Measurements from ENCODE around the gene FGF7. TPM values are rescaled to one million over a fixed set of nuclear protein-coding genes. Genes with fewer than 3 reads are reported as not detected.
"Not testable (repeated sequence)": the region's sequence is repeated elsewhere in the genome, so short reads cannot be mapped to it uniquely, and the experiment has no call there.

The FGF7 gene
- total RNA-seq, 1 experiment from 2014 or later = not detected

GRCh38 chr15:49468481-49468839 is 45.4 kb downstream of the FGF7 start:
- H3K36me3 ChIP-seq (ENCODE audit: low read depth, low read length) = no peaks in the 10 kb centered on the region
- intact Hi-C loops (cut with micrococcal nuclease) = no loop called here
- no peaks in the 10 kb centered on the region for H3K9me3 ChIP-seq (ENCODE audit: low read length)
- no TSS peak for BruUV-seq (replicated peaks)
- no peaks in the 10 kb centered on the region for H3F3A ChIP-seq (ENCODE audit: low read length, unreplicated experiment)
- H4K20me1 ChIP-seq (ENCODE audit: low read length) = no peaks in the 10 kb centered on the region
- POLR2A ChIA-PET (ENCODE audit: unreplicated experiment) = no interaction called here
- no peak overlapping the region for H3K9ac ChIP-seq (ENCODE audit: low read length)
- peak; percentile 61 for DNase-seq
- H3K27ac ChIP-seq (ENCODE audit: low read length) = 0 out of 2 replicates have a peak overlapping the region, but pooled peaks have one; percentile 4
- ATAC-seq = peak; percentile 94
- 0 out of 2 replicates have a peak overlapping the region, but pooled peaks have one; percentile 31 for H2AFZ ChIP-seq (ENCODE audit: low read length)
- H3K79me2 ChIP-seq (ENCODE audit: low read length) = no peaks in the 10 kb centered on the region
- H3K9me2 ChIP-seq (replicated peaks; ENCODE audit: low read length) = no peaks in the 10 kb centered on the region
- H3K4me2 ChIP-seq (ENCODE audit: low read length) = peak overlapping the region; percentile 43
- no peaks in the 10 kb centered on the region for H3K27me3 ChIP-seq (ENCODE audit: low read length)
- no peak overlapping the region; the same call in 1 of the 2 replicates for H3K4me3 ChIP-seq (ENCODE audit: low read length)
- TF ChIP-seq, protein P1, sequence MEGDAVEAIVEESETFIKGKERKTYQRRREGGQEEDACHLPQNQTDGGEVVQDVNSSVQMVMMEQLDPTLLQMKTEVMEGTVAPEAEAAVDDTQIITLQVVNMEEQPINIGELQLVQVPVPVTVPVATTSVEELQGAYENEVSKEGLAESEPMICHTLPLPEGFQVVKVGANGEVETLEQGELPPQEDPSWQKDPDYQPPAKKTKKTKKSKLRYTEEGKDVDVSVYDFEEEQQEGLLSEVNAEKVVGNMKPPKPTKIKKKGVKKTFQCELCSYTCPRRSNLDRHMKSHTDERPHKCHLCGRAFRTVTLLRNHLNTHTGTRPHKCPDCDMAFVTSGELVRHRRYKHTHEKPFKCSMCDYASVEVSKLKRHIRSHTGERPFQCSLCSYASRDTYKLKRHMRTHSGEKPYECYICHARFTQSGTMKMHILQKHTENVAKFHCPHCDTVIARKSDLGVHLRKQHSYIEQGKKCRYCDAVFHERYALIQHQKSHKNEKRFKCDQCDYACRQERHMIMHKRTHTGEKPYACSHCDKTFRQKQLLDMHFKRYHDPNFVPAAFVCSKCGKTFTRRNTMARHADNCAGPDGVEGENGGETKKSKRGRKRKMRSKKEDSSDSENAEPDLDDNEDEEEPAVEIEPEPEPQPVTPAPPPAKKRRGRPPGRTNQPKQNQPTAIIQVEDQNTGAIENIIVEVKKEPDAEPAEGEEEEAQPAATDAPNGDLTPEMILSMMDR (conservative IDR thresholded peaks at IDR 0.05; ENCODE audit: low read depth, low read length) = no peak
- TF ChIP-seq EZH2 (IDR thresholded peaks at IDR 0.05; ENCODE audit: low read length, unreplicated experiment) = no peak
- no peak for TF ChIP-seq EZH2phosphoT487 (IDR thresholded peaks at IDR 0.05; ENCODE audit: borderline replicate concordance, low read length)
- CTCF ChIA-PET = no interaction called here
- H3K4me1 ChIP-seq (ENCODE audit: insufficient read depth, low read length) = peaks cover 12% of the 10 kb centered on the region; the same call in 1 of the 2 replicates

DNA sequence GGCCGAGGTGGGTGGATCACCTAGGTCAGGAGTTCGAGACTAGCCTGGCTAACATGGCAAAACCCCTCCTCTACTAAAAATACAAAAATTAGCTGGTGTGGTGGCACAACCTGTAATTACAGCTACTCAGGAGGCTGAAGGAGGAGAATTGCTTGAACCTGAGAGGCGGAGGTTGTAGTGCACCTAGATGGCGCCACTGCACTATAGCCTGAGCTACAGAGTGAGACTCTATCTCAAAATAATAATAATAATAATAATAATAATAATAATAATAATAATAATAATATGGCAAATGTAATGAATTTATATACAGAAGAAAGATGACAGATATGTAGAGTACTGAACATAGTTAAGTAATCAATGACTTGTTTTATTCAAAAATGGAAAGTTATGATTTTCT is 48.2 kb downstream of the FGF7 start:
- H3K79me2 ChIP-seq (ENCODE audit: low read length); H3K9me2 ChIP-seq (replicated peaks; ENCODE audit: low read length); H3K27ac ChIP-seq (ENCODE audit: low read length); POLR2A ChIA-PET (ENCODE audit: unreplicated experiment); H2AFZ ChIP-seq (ENCODE audit: low read length); H3K9me3 ChIP-seq (ENCODE audit: low read length); intact Hi-C loops (cut with micrococcal nuclease); H3K4me3 ChIP-seq (ENCODE audit: low read length); H3K4me2 ChIP-seq (ENCODE audit: low read length); ATAC-seq; H3K36me3 ChIP-seq (ENCODE audit: low read depth, low read length); BruUV-seq (replicated peaks); H3K9ac ChIP-seq (ENCODE audit: low read length); H4K20me1 ChIP-seq (ENCODE audit: low read length); H3F3A ChIP-seq (ENCODE audit: low read length, unreplicated experiment); H3K27me3 ChIP-seq (ENCODE audit: low read length): not testable (repeated sequence)
- DNase-seq = peak; percentile 37
- peaks cover 12% of the 10 kb centered on the region; the same call in 1 of the 2 replicates for H3K4me1 ChIP-seq (ENCODE audit: insufficient read depth, low read length)
- CTCF ChIA-PET = interaction anchor here (1.0 to 1.1 kb wide), 2 partner anchors 25 to 532 kb away, joined by 3 read pairs; no protein-coding TSS in a partner anchor

- POLR2A ChIA-PET (ENCODE audit: unreplicated experiment) = no interaction called here
- H3K27ac ChIP-seq (ENCODE audit: low read length) = no peak overlapping the region
- H3K79me2 ChIP-seq (ENCODE audit: low read length) = no peaks in the 10 kb centered on the region
- no peaks in the 10 kb centered on the region for H3K27me3 ChIP-seq (ENCODE audit: low read length)
- H3F3A ChIP-seq (ENCODE audit: low read length, unreplicated experiment) = no peaks in the 10 kb centered on the region
- H2AFZ ChIP-seq (ENCODE audit: low read length) = no peak overlapping the region
- no peak for DNase-seq
- H4K20me1 ChIP-seq (ENCODE audit: low read length) = no peaks in the 10 kb centered on the region
- no peak overlapping the region for H3K4me2 ChIP-seq (ENCODE audit: low read length)
- ATAC-seq = no peak
- no TSS peak for BruUV-seq (replicated peaks)
- H3K4me3 ChIP-seq (ENCODE audit: low read length) = no peak overlapping the region
- no peaks in the 10 kb centered on the region for H3K9me2 ChIP-seq (replicated peaks; ENCODE audit: low read length)
- H3K4me1 ChIP-seq (ENCODE audit: insufficient read depth, low read length) = peaks cover 12% of the 10 kb centered on the region; the same call in 1 of the 2 replicates
- no peaks in the 10 kb centered on the region for H3K9me3 ChIP-seq (ENCODE audit: low read length)
- no peak overlapping the region for H3K9ac ChIP-seq (ENCODE audit: low read length)
- CTCF ChIA-PET = interaction anchor here (0.6 to 1.1 kb wide), 2 partner anchors 25 to 603 kb away, joined by 3 read pairs; no protein-coding TSS in a partner anchor
- TF ChIP-seq, protein P1 (conservative IDR thresholded peaks at IDR 0.05; ENCODE audit: low read depth, low read length) = no peak
- no peak for TF ChIP-seq EZH2phosphoT487 (IDR thresholded peaks at IDR 0.05; ENCODE audit: borderline replicate concordance, low read length)
- no peak for TF ChIP-seq EZH2 (IDR thresholded peaks at IDR 0.05; ENCODE audit: low read length, unreplicated experiment)
- intact Hi-C loops (cut with micrococcal nuclease) = no loop called here
- no peaks in the 10 kb centered on the region for H3K36me3 ChIP-seq (ENCODE audit: low read depth, low read length)
These were observed 48.7 kb downstream of the FGF7 start for GRCh38 chr15:49471733-49472132.
